ENCODE results near the gene METTL25.

Gene METTL25

DNA sequence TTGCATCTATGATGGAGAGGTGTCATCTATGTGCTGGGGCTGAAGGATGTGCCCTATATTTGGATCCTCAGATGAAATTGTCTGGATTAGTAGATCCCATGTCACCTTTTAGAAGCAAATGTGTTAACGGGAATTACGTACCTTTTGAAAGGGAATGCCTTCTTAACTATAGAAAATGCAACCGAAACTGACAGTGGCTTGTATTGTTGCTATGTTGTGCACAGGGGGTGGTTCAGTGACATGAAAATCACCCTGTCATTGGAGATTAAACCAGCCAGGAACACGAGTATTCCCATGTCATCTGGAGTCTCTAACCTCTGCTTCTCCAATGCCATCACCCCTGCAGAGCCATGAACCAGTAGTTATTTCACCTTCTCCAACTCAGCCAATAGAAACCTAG, 110.2 kb downstream of the METTL25 start:
- TF ChIP-seq POLR2A (IDR thresholded peaks at IDR 0.05; ENCODE audit: low read length): no peak
- no peak for DNase-seq

- TF ChIP-seq GATA1 (IDR thresholded peaks at IDR 0.05; ENCODE audit: low read depth, low read length) (no peak), POLR2A (IDR thresholded peaks at IDR 0.05; ENCODE audit: low read length) (no peak)
- DNase-seq: no peak
Observed at GRCh38 chr12:82470906-82471512, 112.7 kb downstream of the METTL25 start.

DNA sequence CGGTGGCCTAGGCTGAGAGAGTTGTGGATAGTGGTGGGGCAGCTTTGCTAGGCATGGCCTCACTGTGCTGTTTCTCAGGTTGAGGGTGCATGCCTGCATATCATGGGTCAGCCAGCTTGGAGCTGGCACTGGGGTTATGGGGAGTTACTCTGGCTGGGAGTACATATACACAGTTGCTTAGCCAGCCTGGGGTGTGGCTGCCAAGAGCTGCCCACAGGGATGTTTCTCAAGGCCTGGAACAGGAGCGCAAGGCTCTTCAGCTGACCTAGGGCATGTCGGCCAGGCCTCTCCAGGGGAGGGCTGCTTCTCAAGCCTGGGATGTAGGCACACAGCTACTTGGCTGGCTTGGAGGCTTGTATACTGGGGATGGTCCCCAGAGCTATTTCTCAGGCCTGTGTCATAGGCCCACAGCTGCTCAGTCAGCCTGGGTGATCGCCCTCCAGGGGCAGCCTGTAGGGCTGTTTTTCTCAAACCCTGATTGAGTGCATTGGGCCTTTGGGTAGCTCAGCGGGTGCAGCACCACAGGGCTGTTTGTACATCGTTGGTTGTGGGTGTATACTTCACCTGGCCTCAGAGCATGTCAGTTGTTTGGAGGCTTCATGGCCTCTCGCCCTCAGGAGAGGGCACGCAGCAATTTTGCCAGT, 114.9 kb downstream of the METTL25 start:
- no peak for DNase-seq
- no peak for TF ChIP-seq POLR2A (IDR thresholded peaks at IDR 0.05; ENCODE audit: low read length)
- TF ChIP-seq GATA1 (IDR thresholded peaks at IDR 0.05; ENCODE audit: low read depth, low read length): no peak

- no peak for TF ChIP-seq GATA1 (IDR thresholded peaks at IDR 0.05; ENCODE audit: low read depth, low read length)
- TF ChIP-seq POLR2A (IDR thresholded peaks at IDR 0.05; ENCODE audit: low read length): no peak
Observed at GRCh38 chr12:82474181-82474797, 116.0 kb downstream of the METTL25 start.

DNA sequence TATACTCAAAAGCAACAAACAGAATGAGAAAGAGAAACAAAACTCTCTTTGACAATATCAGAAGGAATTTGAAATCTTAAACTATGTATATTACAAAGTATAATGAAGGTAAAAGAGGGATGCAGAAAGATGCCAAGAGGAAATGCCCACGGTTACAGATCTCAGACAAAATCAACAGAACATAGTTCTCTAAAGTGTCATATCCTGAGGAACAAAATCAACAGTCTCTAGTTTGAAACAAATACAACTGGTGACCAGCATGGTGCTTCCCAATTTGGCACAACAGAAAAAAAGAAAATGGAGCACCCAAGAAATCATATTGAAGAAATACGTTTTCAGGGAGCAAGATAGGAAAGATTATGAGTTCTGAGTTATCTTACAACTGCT, 116.5 kb downstream of the METTL25 start:
- DNase-seq: no peak
- no peak for TF ChIP-seq GATA1 (IDR thresholded peaks at IDR 0.05; ENCODE audit: low read depth, low read length)
- TF ChIP-seq POLR2A (IDR thresholded peaks at IDR 0.05; ENCODE audit: low read length): no peak

More at GRCh38 chr12:82474181-82474797, 116.0 kb downstream of the METTL25 start:
- DNase-seq: no peak

DNA sequence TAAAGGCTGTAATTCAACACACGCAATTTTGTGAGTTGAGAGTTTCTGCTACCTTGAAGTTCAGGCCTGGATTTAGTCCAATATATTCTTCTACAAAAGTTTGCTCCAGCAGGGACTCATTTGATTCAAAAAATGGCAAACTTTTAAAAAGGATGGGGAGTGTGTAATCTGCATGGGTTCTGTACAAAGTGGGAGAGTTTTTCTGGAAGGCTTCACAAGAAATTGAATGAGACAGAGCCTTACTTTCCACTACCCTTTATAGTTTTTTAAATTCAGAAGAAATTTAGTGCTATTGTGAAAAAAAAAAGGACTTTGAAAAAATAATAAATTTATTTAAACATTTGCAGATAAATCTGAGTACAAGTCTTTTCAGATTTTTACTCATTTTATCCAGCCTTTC, 116.9 kb downstream of the METTL25 start:
- TF ChIP-seq GATA1 (IDR thresholded peaks at IDR 0.05; ENCODE audit: low read depth, low read length): no peak
- no peak for TF ChIP-seq POLR2A (IDR thresholded peaks at IDR 0.05; ENCODE audit: low read length)
- DNase-seq: no peak

DNA sequence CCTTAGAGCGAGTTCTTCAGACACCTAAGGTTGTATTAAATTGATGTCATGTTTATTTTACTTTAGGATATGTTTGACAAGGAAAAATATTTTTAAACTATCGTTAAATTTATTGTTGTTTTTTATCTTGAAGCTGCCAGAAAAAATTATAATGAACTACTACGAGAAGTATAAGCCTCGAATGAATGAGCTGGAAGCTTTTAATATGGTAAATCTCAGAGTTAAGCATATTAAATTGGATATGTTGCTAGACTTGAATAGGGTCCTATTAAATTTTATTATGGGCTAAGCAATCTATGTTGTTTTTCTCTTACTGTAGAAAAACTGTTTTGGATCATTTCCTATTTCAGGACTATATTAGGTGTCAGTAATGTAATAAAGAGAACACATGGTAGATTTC, 118.2 kb downstream of the METTL25 start:
- TF ChIP-seq POLR2A (IDR thresholded peaks at IDR 0.05; ENCODE audit: low read length): no peak
- no peak for TF ChIP-seq GATA1 (IDR thresholded peaks at IDR 0.05; ENCODE audit: low read depth, low read length)
- no peak for DNase-seq

- TF ChIP-seq POLR2A (IDR thresholded peaks at IDR 0.05; ENCODE audit: low read length) (no peak), GATA1 (IDR thresholded peaks at IDR 0.05; ENCODE audit: low read depth, low read length) (no peak)
- no peak for DNase-seq
Observed at GRCh38 chr12:82479511-82479910, 121.2 kb downstream of the METTL25 start.

DNA sequence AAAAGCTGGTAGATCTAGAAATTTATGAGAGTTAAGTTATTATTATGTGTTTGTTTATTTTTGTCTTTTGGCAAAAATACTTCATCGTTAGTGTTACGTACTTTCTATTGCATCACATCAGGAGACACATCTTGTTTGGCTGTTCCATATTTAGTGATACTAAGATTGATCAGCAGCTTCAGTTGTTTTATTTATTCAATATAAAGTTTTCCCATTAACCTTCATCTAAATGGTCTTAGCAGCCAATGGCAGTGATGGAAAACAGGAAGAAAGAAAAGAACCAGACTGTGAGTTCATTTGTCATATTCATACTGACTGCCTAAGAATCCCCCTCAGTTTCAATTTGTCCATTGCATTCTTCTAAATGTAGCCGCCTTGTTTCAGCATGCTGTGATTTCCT, 122.3 kb downstream of the METTL25 start:
- TF ChIP-seq POLR2A (IDR thresholded peaks at IDR 0.05; ENCODE audit: low read length) (no peak), GATA1 (IDR thresholded peaks at IDR 0.05; ENCODE audit: low read depth, low read length) (no peak)
- no peak for DNase-seq

GRCh38 chr12:82481954-82482353, 123.6 kb downstream of the METTL25 start:
- TF ChIP-seq GATA1 (IDR thresholded peaks at IDR 0.05; ENCODE audit: low read depth, low read length): no peak
- TF ChIP-seq POLR2A (IDR thresholded peaks at IDR 0.05; ENCODE audit: low read length): no peak
- DNase-seq: no peak

DNA sequence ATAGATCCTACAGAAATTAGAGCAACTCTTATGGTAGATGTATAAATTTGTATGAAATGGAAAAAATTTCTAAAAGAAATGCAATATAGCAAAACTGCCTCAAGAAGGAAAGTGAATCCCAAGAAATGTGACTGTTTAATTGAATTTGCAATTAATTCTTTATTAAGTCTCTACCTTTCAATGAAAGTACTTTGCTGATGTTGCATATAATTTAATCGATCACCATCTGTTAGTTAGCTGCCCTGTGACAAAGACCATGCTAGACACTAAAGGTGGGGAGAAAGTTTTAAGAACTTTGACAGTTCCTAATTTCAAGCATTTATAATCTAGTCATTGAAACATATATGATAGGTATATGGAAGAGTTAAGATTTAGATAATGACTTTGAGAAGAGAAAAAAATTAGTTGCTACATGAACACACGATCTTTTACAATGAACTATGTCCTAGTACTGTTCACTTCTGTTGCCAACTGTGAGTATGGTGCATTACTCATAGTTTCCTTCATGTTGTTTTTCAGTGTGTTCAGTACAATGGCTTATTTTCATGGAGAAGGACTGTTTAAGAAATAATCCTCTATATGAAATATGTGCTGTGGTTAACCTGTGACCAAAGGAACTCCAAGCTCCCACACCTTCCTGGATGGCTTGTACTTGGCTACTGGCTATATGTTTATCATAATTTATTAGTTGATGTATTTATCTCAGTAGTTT, 128.4 kb downstream of the METTL25 start:
- TF ChIP-seq POLR2A (IDR thresholded peaks at IDR 0.05; ENCODE audit: low read length) (no peak), GATA1 (IDR thresholded peaks at IDR 0.05; ENCODE audit: low read depth, low read length) (no peak)
- DNase-seq: no peak

DNA sequence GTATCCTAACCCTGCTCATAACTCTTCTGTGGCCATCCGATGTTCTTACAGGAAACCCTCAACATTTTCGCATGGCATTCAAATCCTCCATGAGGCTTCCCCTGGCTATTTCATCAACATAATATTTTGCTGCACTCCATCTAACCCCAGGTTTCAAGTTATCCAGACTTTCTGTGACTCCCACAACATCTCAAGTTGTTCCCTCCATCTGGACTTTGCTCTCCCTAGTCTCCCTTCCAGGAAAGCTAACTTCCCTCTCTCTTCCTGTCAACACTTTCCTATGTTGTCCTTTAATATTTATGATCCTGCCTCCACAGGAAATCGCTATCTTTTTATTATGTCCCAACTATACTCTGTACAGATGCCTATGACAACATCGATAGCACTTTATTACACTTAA, 146.1 kb downstream of the METTL25 start:
- no peak for DNase-seq
- TF ChIP-seq POLR2A (IDR thresholded peaks at IDR 0.05; ENCODE audit: low read length) (no peak), GATA1 (IDR thresholded peaks at IDR 0.05; ENCODE audit: low read depth, low read length) (no peak)

GRCh38 chr12:82505150-82505549, 146.8 kb downstream of the METTL25 start:
- DNase-seq: no peak
- no peak for TF ChIP-seq POLR2A (IDR thresholded peaks at IDR 0.05; ENCODE audit: low read length)
- TF ChIP-seq GATA1 (IDR thresholded peaks at IDR 0.05; ENCODE audit: low read depth, low read length): no peak

GRCh38 chr12:82507686-82508085, 149.4 kb downstream of the METTL25 start:
- TF ChIP-seq POLR2A (IDR thresholded peaks at IDR 0.05; ENCODE audit: low read length) (no peak), GATA1 (IDR thresholded peaks at IDR 0.05; ENCODE audit: low read depth, low read length) (no peak)
- DNase-seq: no peak
